Smooth muscle cell (in vitro differentiated cells): ENCODE results near the gene FYB2. TPM values are rescaled to one million over a fixed set of nuclear protein-coding genes. Genes with fewer than 3 reads are reported as not detected.
"Not testable (repeated sequence)": the region's sequence is repeated elsewhere in the genome, so short reads cannot be mapped to it uniquely, and the experiment has no call there.

Experiments used
- DNase-seq: peaks from one replicate; lab custom pipeline; 2025; ENCODE audit not compliant: unreplicated experiment; lab: John Stamatoyannopoulos, UW
- H2AFZ ChIP-seq: fragments of 200-600 bp; sonication (generic); 2 replicates; pipeline ENCODE4 v1.6.0; 2016; ENCODE audit warnings: antibody characterized with exemption, low read depth, mild to moderate bottlenecking
- H3F3A ChIP-seq: fragments of 200-600 bp; sonication (generic); 2 replicates; pipeline ENCODE4 v1.6.0; 2017; ENCODE audit warnings: antibody characterized with exemption, low read depth
- H3K27ac ChIP-seq: fragments of 200-600 bp; sonication (generic); 2 replicates; pipeline ENCODE4 v1.5.1; 2016; ENCODE audit warnings: low read depth, mild to moderate bottlenecking
- H3K27me3 ChIP-seq: fragments of 200-600 bp; sonication (generic); 2 replicates; pipeline ENCODE4 v1.6.1; 2016; ENCODE audit warnings: low read depth, mild to moderate bottlenecking
- H3K36me3 ChIP-seq: fragments of 200-600 bp; sonication (generic); 2 replicates; pipeline ENCODE4 v1.5.1; 2016; ENCODE audit warnings: low read depth
- H3K4me1 ChIP-seq: fragments of 200-600 bp; sonication (generic); 2 replicates; pipeline ENCODE4 v1.5.1; 2016; ENCODE audit warnings: low read depth
- H3K4me2 ChIP-seq: fragments of 200-600 bp; sonication (generic); 2 replicates; pipeline ENCODE4 v1.6.0; 2016; ENCODE audit warnings: mild to moderate bottlenecking
- H3K4me3 ChIP-seq: fragments of 200-600 bp; sonication (generic); 2 replicates; pipeline ENCODE4 v1.5.1; 2016; ENCODE audit warnings: mild to moderate bottlenecking
- H3K79me2 ChIP-seq: fragments of 200-600 bp; sonication (generic); 2 replicates; pipeline ENCODE4 v1.6.0; 2016; ENCODE audit warnings: low read depth, mild to moderate bottlenecking
- H3K9ac ChIP-seq: fragments of 200-600 bp; sonication (generic); 2 replicates; pipeline ENCODE4 v1.6.0; 2016; ENCODE audit warnings: low read depth
- H3K9me3 ChIP-seq: fragments of 200-600 bp; sonication (generic); replicated peaks from 2 replicates; pipeline ENCODE4 v1.5.1; 2016; ENCODE audit warnings: low read depth
- H4K20me1 ChIP-seq: fragments of 200-600 bp; sonication (generic); 2 replicates; pipeline ENCODE4 v1.6.0; 2016; ENCODE audit warnings: low read depth
- CTCF ChIP-seq: fragments of 200-600 bp; sonication (generic); IDR thresholded peaks from 2 replicates; pipeline ENCODE4 v1.5.1; 2017; ENCODE audit warnings: borderline replicate concordance, mild to moderate bottlenecking, antibody characterized with exemption; ENCODE audit not compliant: insufficient read depth, poor library complexity, severe bottlenecking
- WGBS: methylation state at CpG from one replicate; pipeline ENCODE4 v1.1.7; 2016; ENCODE audit warnings: low lambda C conversion rate; 5-methylcytosine and 5-hydroxymethylcytosine counted together
- polyA plus RNA-seq: library from polyadenylated mRNA; unstranded; fragments of >200 nt; fragmentation: Nextera tagmentation; extraction: Ambion mirVana; gene quantifications from 2 replicates; pipeline ENCODE4 v1.2.1, GENCODE V29; 2016
- total RNA-seq: library from RNA; depleted of rRNA; stranded (reverse); fragments of >200 nt; gene quantifications from 2 replicates; pipeline ENCODE4 v1.2.3, GENCODE V29; 2014

The FYB2 gene
- total and polyA plus RNA-seq, 2 experiments from 2014 or later: 0.65 to 3.6 TPM

GRCh38 chr1:56780826-56781225 lies 38.4 kb downstream of the FYB2 start:
- H2AFZ ChIP-seq: no peak overlapping the region
- no peaks in the 10 kb centered on the region for H3K9me3 ChIP-seq
- TF ChIP-seq CTCF: no peak
- H4K20me1 ChIP-seq: no peaks in the 10 kb centered on the region
- 72% methylated on average over 3 of the region's 3 CpGs for WGBS
- H3K79me2 ChIP-seq: no peaks in the 10 kb centered on the region
- no peak for DNase-seq
- H3K27ac ChIP-seq: no peak overlapping the region
- no peaks in the 10 kb centered on the region for H3K27me3 ChIP-seq
- no peaks in the 10 kb centered on the region for H3K36me3 ChIP-seq
- no peak overlapping the region for H3K4me2 ChIP-seq
- H3K4me3 ChIP-seq: no peak overlapping the region
- H3K9ac ChIP-seq: no peak overlapping the region
- H3F3A ChIP-seq: no peaks in the 10 kb centered on the region
- peaks cover 27% of the 10 kb centered on the region for H3K4me1 ChIP-seq

- no peaks in the 10 kb centered on the region for H3K27me3 ChIP-seq
- H4K20me1 ChIP-seq: no peaks in the 10 kb centered on the region
- no peaks in the 10 kb centered on the region for H3K9me3 ChIP-seq
- H3K36me3 ChIP-seq: no peaks in the 10 kb centered on the region
- no peaks in the 10 kb centered on the region for H3F3A ChIP-seq
- H3K4me2 ChIP-seq: no peak overlapping the region
- no peak overlapping the region for H3K27ac ChIP-seq
- no peak for DNase-seq
- no peaks in the 10 kb centered on the region for H3K79me2 ChIP-seq
- no peak for TF ChIP-seq CTCF
- H3K4me1 ChIP-seq: peaks cover 27% of the 10 kb centered on the region
- H3K4me3 ChIP-seq: no peak overlapping the region
- WGBS: 77% methylated on average over 3 of the region's 3 CpGs
- H3K9ac ChIP-seq: no peak overlapping the region
- no peak overlapping the region for H2AFZ ChIP-seq
Measured at GRCh38 chr1:56780128-56780750, 39.0 kb downstream of the FYB2 start.

- Histone ChIP-seq H3K36me3 (no peaks in the 10 kb centered on the region), H3F3A (no peaks in the 10 kb centered on the region), H3K27ac (no peak overlapping the region), H3K79me2 (no peaks in the 10 kb centered on the region), H3K4me3 (no peak overlapping the region), H4K20me1 (no peaks in the 10 kb centered on the region), H3K9me3 (no peaks in the 10 kb centered on the region), H3K4me2 (no peak overlapping the region), H2AFZ (no peak overlapping the region), H3K9ac (no peak overlapping the region), H3K27me3 (no peaks in the 10 kb centered on the region), H3K4me1 (peaks cover 27% of the 10 kb centered on the region)
- no peak for TF ChIP-seq CTCF
- DNase-seq: no peak
- 92% methylated on average over 1 of the region's 1 CpG for WGBS
Measured at GRCh38 chr1:56777972-56778371, 41.2 kb downstream of the FYB2 start.

- H2AFZ ChIP-seq, H4K20me1 ChIP-seq, H3K4me2 ChIP-seq, H3F3A ChIP-seq, H3K4me1 ChIP-seq, H3K9me3 ChIP-seq, H3K79me2 ChIP-seq, H3K9ac ChIP-seq, H3K27ac ChIP-seq, H3K4me3 ChIP-seq, H3K27me3 ChIP-seq, DNase-seq, H3K36me3 ChIP-seq: not testable (repeated sequence)
Measured at GRCh38 chr1:56774732-56775131, 44.5 kb downstream of the FYB2 start.
